ENCODE results near the gene COMT. TPM values are rescaled to one million over a fixed set of nuclear protein-coding genes. Genes with fewer than 3 reads are reported as not detected.

Gene COMT
- total and polyA plus RNA-seq, 2 experiments from 2014 or later: 490 to 508 TPM

- no peaks in the 10 kb centered on the region for H3F3A ChIP-seq (ENCODE audit: insufficient read depth)
- no peaks in the 10 kb centered on the region for H4K20me1 ChIP-seq (ENCODE audit: insufficient read depth)
- H3K9ac ChIP-seq: no peak overlapping the region
- TF ChIP-seq EZH2 (IDR thresholded peaks at IDR 0.05; ENCODE audit: insufficient read depth, poor library complexity, severe bottlenecking): no peak
- no peak for TF ChIP-seq EZH2phosphoT487 (IDR thresholded peaks at IDR 0.05; ENCODE audit: insufficient read depth, low read depth)
- H2AFZ ChIP-seq: no peak overlapping the region
- H3K4me2 ChIP-seq (ENCODE audit: unreplicated experiment): no peak overlapping the region
- no peak overlapping the region for H3K4me3 ChIP-seq
- in situ Hi-C loops (cut with MboI): no loop called here
- no peak for DNase-seq
- H3K27ac ChIP-seq: no peak overlapping the region
- H3K9me3 ChIP-seq (ENCODE audit: low read depth): no peaks in the 10 kb centered on the region
- 87% methylated on average over 10 to 11 of the region's 12 CpGs for WGBS, 2 experiments (ENCODE audit: low coverage in 1 of 2, low lambda C conversion rate in 2 of 2, missing lambda C conversion rate in 2 of 2)
- H3K9me2 ChIP-seq (ENCODE audit: insufficient read depth): no peaks in the 10 kb centered on the region
- H3K27me3 ChIP-seq (replicated peaks; ENCODE audit: insufficient read depth): no peaks in the 10 kb centered on the region
- H3K4me1 ChIP-seq (ENCODE audit: insufficient read depth): no peaks in the 10 kb centered on the region
- 0 out of 2 replicates have a peak, but pooled peaks cover 7% of the 10 kb centered on the region for H3K36me3 ChIP-seq (ENCODE audit: low read depth)
- no peaks in the 10 kb centered on the region for H3K79me2 ChIP-seq (ENCODE audit: insufficient read depth)
These were observed 24.0 kb upstream of the COMT start for GRCh38 chr22:19917389-19918138.

GRCh38 chr22:19918332-19919106 is 23.1 kb upstream of the COMT start:
- Histone ChIP-seq H3K4me2 (ENCODE audit: unreplicated experiment) (no peak overlapping the region), H3K9me3 (ENCODE audit: low read depth) (no peaks in the 10 kb centered on the region), H3K4me3 (no peak overlapping the region), H4K20me1 (ENCODE audit: insufficient read depth) (no peaks in the 10 kb centered on the region), H2AFZ (no peak overlapping the region), H3K4me1 (ENCODE audit: insufficient read depth) (no peaks in the 10 kb centered on the region), H3K27ac (no peak overlapping the region), H3F3A (ENCODE audit: insufficient read depth) (no peaks in the 10 kb centered on the region), H3K9me2 (ENCODE audit: insufficient read depth) (no peaks in the 10 kb centered on the region), H3K36me3 (ENCODE audit: low read depth) (0 out of 2 replicates have a peak, but pooled peaks cover 7% of the 10 kb centered on the region), H3K9ac (no peak overlapping the region), H3K79me2 (ENCODE audit: insufficient read depth) (no peaks in the 10 kb centered on the region), H3K27me3 (replicated peaks; ENCODE audit: insufficient read depth) (no peaks in the 10 kb centered on the region)
- in situ Hi-C loops (cut with MboI): no loop called here
- 84 to 89% methylated on average over 23 of the region's 23 CpGs for WGBS, 2 experiments (ENCODE audit: low coverage in 1 of 2, low lambda C conversion rate in 2 of 2, missing lambda C conversion rate in 2 of 2)
- DNase-seq: no peak
- no peak for TF ChIP-seq EZH2 (IDR thresholded peaks at IDR 0.05; ENCODE audit: insufficient read depth, poor library complexity, severe bottlenecking)
- no peak for TF ChIP-seq EZH2phosphoT487 (IDR thresholded peaks at IDR 0.05; ENCODE audit: insufficient read depth, low read depth)

- TF ChIP-seq EZH2 (IDR thresholded peaks at IDR 0.05; ENCODE audit: insufficient read depth, poor library complexity, severe bottlenecking) (no peak), EZH2phosphoT487 (IDR thresholded peaks at IDR 0.05; ENCODE audit: insufficient read depth, low read depth) (no peak)
- Histone ChIP-seq H3K4me3 (no peak overlapping the region), H4K20me1 (ENCODE audit: insufficient read depth) (no peaks in the 10 kb centered on the region), H3K9me3 (ENCODE audit: low read depth) (no peaks in the 10 kb centered on the region), H3K27me3 (replicated peaks; ENCODE audit: insufficient read depth) (no peaks in the 10 kb centered on the region), H3K27ac (no peak overlapping the region), H3K9ac (no peak overlapping the region), H3F3A (ENCODE audit: insufficient read depth) (no peaks in the 10 kb centered on the region), H3K79me2 (ENCODE audit: insufficient read depth) (no peaks in the 10 kb centered on the region), H3K36me3 (ENCODE audit: low read depth) (no peaks in the 10 kb centered on the region), H3K4me2 (ENCODE audit: unreplicated experiment) (no peak overlapping the region), H3K9me2 (ENCODE audit: insufficient read depth) (no peaks in the 10 kb centered on the region), H2AFZ (no peak overlapping the region), H3K4me1 (ENCODE audit: insufficient read depth) (no peaks in the 10 kb centered on the region)
- no peak for DNase-seq
- 98 to 99% methylated on average over 13 of the region's 13 CpGs for WGBS, 2 experiments (ENCODE audit: low coverage in 1 of 2, low lambda C conversion rate in 2 of 2, missing lambda C conversion rate in 2 of 2)
- in situ Hi-C loops (cut with MboI): no loop called here
These were observed 21.7 kb upstream of the COMT start for GRCh38 chr22:19919701-19920363.

- no peak overlapping the region for H3K4me2 ChIP-seq (ENCODE audit: unreplicated experiment)
- no peak for DNase-seq
These were observed 20.0 kb upstream of the COMT start for GRCh38 chr22:19921544-19922081.

More at GRCh38 chr22:19921544-19922081, 20.0 kb upstream of the COMT start:
- in situ Hi-C loops (cut with MboI): no loop called here
- Histone ChIP-seq H3K36me3 (ENCODE audit: low read depth) (no peaks in the 10 kb centered on the region), H3K9me3 (ENCODE audit: low read depth) (no peaks in the 10 kb centered on the region), H3K4me1 (ENCODE audit: insufficient read depth) (no peaks in the 10 kb centered on the region), H3K79me2 (ENCODE audit: insufficient read depth) (no peaks in the 10 kb centered on the region), H3F3A (ENCODE audit: insufficient read depth) (no peaks in the 10 kb centered on the region), H3K9me2 (ENCODE audit: insufficient read depth) (no peaks in the 10 kb centered on the region), H2AFZ (no peak overlapping the region), H3K27ac (no peak overlapping the region), H4K20me1 (ENCODE audit: insufficient read depth) (no peaks in the 10 kb centered on the region), H3K27me3 (replicated peaks; ENCODE audit: insufficient read depth) (no peaks in the 10 kb centered on the region), H3K4me3 (no peak overlapping the region), H3K9ac (no peak overlapping the region)
- 78 to 85% methylated on average over 3 of the region's 3 CpGs for WGBS, 2 experiments (ENCODE audit: low coverage in 1 of 2, low lambda C conversion rate in 2 of 2, missing lambda C conversion rate in 2 of 2)
- no peak for TF ChIP-seq EZH2 (IDR thresholded peaks at IDR 0.05; ENCODE audit: insufficient read depth, poor library complexity, severe bottlenecking)
- no peak for TF ChIP-seq EZH2phosphoT487 (IDR thresholded peaks at IDR 0.05; ENCODE audit: insufficient read depth, low read depth)
